Nephron progenitor cell (in vitro differentiated cells): Measurements from ENCODE around the gene KCNMB3.
"Not testable (repeated sequence)": the region's sequence is repeated elsewhere in the genome, so short reads cannot be mapped to it uniquely, and the experiment has no call there.

ENCODE experiments used
- DNase-seq: peaks from one replicate; pipeline ENCODE4 v3.0.0; 2021
- H3K27ac Mint-ChIP-seq: 2 replicates; pipeline ENCODE4 v1.8.0; 2021; ENCODE audit warnings: mild to moderate bottlenecking, moderate library complexity, mixed read lengths
- H3K27me3 Mint-ChIP-seq: 2 replicates; pipeline ENCODE4 v1.8.0; 2021; ENCODE audit warnings: mild to moderate bottlenecking, low read depth, mixed read lengths; ENCODE audit not compliant: poor library complexity
- H3K36me3 Mint-ChIP-seq: 2 replicates; pipeline ENCODE4 v1.8.0; 2021; ENCODE audit warnings: low read depth, mixed read lengths
- H3K4me1 Mint-ChIP-seq: 2 replicates; pipeline ENCODE4 v1.8.0; 2021; ENCODE audit warnings: mixed read lengths
- H3K4me3 Mint-ChIP-seq: 2 replicates; pipeline ENCODE4 v1.8.0; 2021; ENCODE audit warnings: mild to moderate bottlenecking, moderate library complexity, mixed read lengths
- H3K9me3 Mint-ChIP-seq: 2 replicates; pipeline ENCODE4 v1.8.0; 2021; ENCODE audit warnings: mild to moderate bottlenecking, moderate library complexity, mixed read lengths
- CTCF ChIP-seq: fragments of 200-600 bp; sonication (generic); IDR thresholded peaks from 2 replicates; pipeline ENCODE4 v1.5.0; 2021; ENCODE audit warnings: antibody characterized with exemption

KCNMB3 gene

DNA sequence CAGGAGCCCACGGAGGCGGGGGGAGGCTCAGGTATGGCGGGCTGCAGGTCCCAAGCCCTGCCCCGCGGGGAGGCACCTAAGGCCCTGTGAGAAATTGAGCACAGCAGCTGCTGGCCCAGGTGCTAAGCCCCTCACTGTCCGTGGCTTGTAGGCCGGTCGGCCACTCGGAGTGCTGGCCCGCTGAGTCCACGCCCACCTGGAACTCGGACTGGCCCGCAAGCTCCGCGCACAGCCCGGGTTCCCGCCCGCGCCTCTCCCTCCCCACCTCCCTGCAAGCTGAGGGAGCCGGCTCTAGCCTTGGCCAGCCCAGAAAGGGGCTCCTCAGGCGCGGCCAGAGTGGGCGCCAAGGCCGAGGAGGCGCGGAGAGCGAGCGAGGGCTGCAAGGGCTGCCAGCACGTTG, 12.2 kb upstream of the KCNMB3 start:
- no peak for TF ChIP-seq CTCF
- H3K36me3 Mint-ChIP-seq, result peaks cover 24% of the 10 kb centered on the region
- H3K27ac Mint-ChIP-seq, result no peak overlapping the region
- no peak for DNase-seq
- H3K4me1 Mint-ChIP-seq, result peaks cover 8% of the 10 kb centered on the region
- H3K4me3 Mint-ChIP-seq, result no peak overlapping the region
- H3K9me3 Mint-ChIP-seq, result peaks cover 37% of the 10 kb centered on the region
- peaks cover 8% of the 10 kb centered on the region for H3K27me3 Mint-ChIP-seq

- no peaks in the 10 kb centered on the region for H3K4me1 Mint-ChIP-seq
- peak; percentile 80 for DNase-seq
- H3K36me3 Mint-ChIP-seq, result peaks cover 37% of the 10 kb centered on the region
- peak overlapping the region; percentile 78 for H3K4me3 Mint-ChIP-seq
- peaks cover 50% of the 10 kb centered on the region for H3K9me3 Mint-ChIP-seq
- no peak overlapping the region for H3K27ac Mint-ChIP-seq
- H3K27me3 Mint-ChIP-seq, result peaks cover 7% of the 10 kb centered on the region
- TF ChIP-seq CTCF, result no peak
These were observed 10.2 kb upstream of the KCNMB3 start for GRCh38 chr3:179260949-179261765.

- H3K4me1 Mint-ChIP-seq, DNase-seq, H3K27me3 Mint-ChIP-seq: not testable (repeated sequence)
- H3K36me3 Mint-ChIP-seq, result peaks cover 42% of the 10 kb centered on the region
- H3K4me3 Mint-ChIP-seq, result peak overlapping the region; percentile 78
- peak overlapping the region; percentile 64 for H3K27ac Mint-ChIP-seq
- peaks cover 58% of the 10 kb centered on the region for H3K9me3 Mint-ChIP-seq
These were observed 9.2 kb upstream of the KCNMB3 start for GRCh38 chr3:179259959-179260756.

DNA sequence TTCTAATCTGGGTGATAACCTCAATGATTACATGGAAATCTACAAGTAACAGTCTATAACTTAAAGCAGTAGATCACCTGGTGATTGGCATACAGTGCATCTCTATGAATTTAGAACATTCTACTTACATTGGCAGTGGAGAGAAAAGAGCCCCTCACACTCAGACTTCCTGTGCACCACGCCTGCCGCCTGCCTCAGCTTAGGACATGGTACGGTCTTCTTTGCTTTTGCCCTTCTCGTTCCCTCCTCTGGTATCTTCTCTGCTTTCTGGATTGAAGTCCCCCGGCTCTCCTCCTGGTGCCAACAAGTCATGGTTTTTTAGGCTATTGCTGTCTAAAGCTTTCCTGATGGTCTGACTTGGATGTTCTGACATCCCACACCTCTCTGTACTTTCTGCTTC, 7.9 kb upstream of the KCNMB3 start:
- H3K4me1 Mint-ChIP-seq, result no peaks in the 10 kb centered on the region
- no peak overlapping the region for H3K27ac Mint-ChIP-seq
- peaks cover 50% of the 10 kb centered on the region for H3K36me3 Mint-ChIP-seq
- peaks cover 5% of the 10 kb centered on the region for H3K27me3 Mint-ChIP-seq
- no peak overlapping the region for H3K4me3 Mint-ChIP-seq
- no peak for DNase-seq
- TF ChIP-seq CTCF, result no peak
- H3K9me3 Mint-ChIP-seq, result peaks cover 64% of the 10 kb centered on the region

- Mint-ChIP-seq H3K9me3 (peaks cover 64% of the 10 kb centered on the region), H3K36me3 (peaks cover 50% of the 10 kb centered on the region)
- not testable (repeated sequence) for DNase-seq, H3K4me3 Mint-ChIP-seq, H3K27me3 Mint-ChIP-seq, H3K27ac Mint-ChIP-seq, H3K4me1 Mint-ChIP-seq
These were observed 6.8 kb upstream of the KCNMB3 start for GRCh38 chr3:179257742-179258141.

- H3K27ac Mint-ChIP-seq, result no peak overlapping the region
These were observed 5.9 kb upstream of the KCNMB3 start for GRCh38 chr3:179256813-179257212.

More at GRCh38 chr3:179256813-179257212, 5.9 kb upstream of the KCNMB3 start:
- peaks cover 56% of the 10 kb centered on the region for H3K9me3 Mint-ChIP-seq
- peaks cover 8% of the 10 kb centered on the region for H3K27me3 Mint-ChIP-seq
- H3K36me3 Mint-ChIP-seq, result peaks cover 50% of the 10 kb centered on the region
- no peak for TF ChIP-seq CTCF
- H3K4me3 Mint-ChIP-seq, result no peak overlapping the region
- DNase-seq, result no peak
- H3K4me1 Mint-ChIP-seq, result no peaks in the 10 kb centered on the region
